Mesenchymal stem cell (in vitro differentiated cells and primary cell): ENCODE data around the gene MYOM1.

ENCODE experiments used
- DNase-seq: peaks from one replicate; pipeline ENCODE4 v3.0.0-alpha.2; 2013
- H2AFZ ChIP-seq: one replicate; pipeline ENCODE4 v1.6.1; 2013; ENCODE audit warnings: low read depth, mild to moderate bottlenecking, control low read depth, inconsistent platforms, low read length, moderate library complexity
- H2AK5ac ChIP-seq: 2 replicates; pipeline ENCODE4 v1.6.1; 2013; ENCODE audit warnings: low read length, moderate library complexity, mild to moderate bottlenecking, inconsistent platforms; ENCODE audit not compliant: severe bottlenecking
- H2BK120ac ChIP-seq: one replicate; pipeline ENCODE4 v1.6.1; 2013; ENCODE audit warnings: low read depth, mild to moderate bottlenecking, inconsistent platforms, low read length, moderate library complexity
- H2BK12ac ChIP-seq, 2 experiments: one replicate each; pipeline ENCODE4 v1.6.1; 2013; ENCODE audit warnings: inconsistent platforms in 2 of 2, low read length in 2 of 2, mild to moderate bottlenecking in 2 of 2, moderate library complexity in 2 of 2, control low read depth in 1 of 2
- H2BK15ac ChIP-seq: one replicate; pipeline ENCODE4 v1.6.1; 2013; ENCODE audit warnings: mild to moderate bottlenecking, low read depth, inconsistent platforms; ENCODE audit not compliant: poor library complexity, severe bottlenecking
- H2BK5ac ChIP-seq: 2 replicates; pipeline ENCODE4 v1.6.1; 2013; ENCODE audit warnings: low read depth, mild to moderate bottlenecking, low read length, control low read depth, inconsistent platforms; ENCODE audit not compliant: poor library complexity, severe bottlenecking
- H3K14ac ChIP-seq, 2 experiments: one replicate each; pipeline ENCODE4 v1.6.1; 2013; ENCODE audit warnings: inconsistent platforms in 2 of 2, low read length in 2 of 2, control low read depth in 1 of 2, mild to moderate bottlenecking in 1 of 2, moderate library complexity in 1 of 2
- H3K18ac ChIP-seq, 2 experiments: one replicate each; pipeline ENCODE4 v1.6.1; 2013; ENCODE audit warnings: inconsistent platforms in 2 of 2, low read length in 2 of 2, control low read depth in 1 of 2, low read depth in 1 of 2, mild to moderate bottlenecking in 1 of 2
- H3K23ac ChIP-seq, 2 experiments: one replicate each; pipeline ENCODE4 v1.6.1; 2013; ENCODE audit warnings: inconsistent platforms in 2 of 2, low read length in 2 of 2, mild to moderate bottlenecking in 2 of 2, moderate library complexity in 2 of 2, control low read depth in 1 of 2
- H3K27ac ChIP-seq: 2 replicates; pipeline ENCODE4 v1.5.1; 2013; ENCODE audit warnings: mild to moderate bottlenecking, moderate library complexity, low read length, control low read depth, inconsistent platforms; ENCODE audit not compliant: poor library complexity, severe bottlenecking
- H3K27me3 ChIP-seq, 2 experiments: 2 replicates each; pipeline versions ENCODE4 v1.6.1 to v1.7.0; 2013; ENCODE audit warnings: low read length in 2 of 2, mild to moderate bottlenecking in 2 of 2, moderate library complexity in 2 of 2, control low read depth in 1 of 2, inconsistent platforms in 1 of 2; ENCODE audit not compliant: control insufficient read depth in 1 of 2, insufficient read depth in 1 of 2
- H3K36me3 ChIP-seq, 2 experiments: 2 replicates each; pipeline versions ENCODE4 v1.6.1 to v1.7.0; 2013; ENCODE audit warnings: low read length in 2 of 2, control low read depth in 1 of 2, inconsistent platforms in 1 of 2, low read depth in 1 of 2, mild to moderate bottlenecking in 1 of 2; ENCODE audit not compliant: insufficient read depth in 2 of 2, control insufficient read depth in 1 of 2
- H3K4ac ChIP-seq, 2 experiments: one replicate each; pipeline ENCODE4 v1.6.1; 2013; ENCODE audit warnings: inconsistent platforms in 2 of 2, low read length in 2 of 2, mild to moderate bottlenecking in 2 of 2, moderate library complexity in 2 of 2, control low read depth in 1 of 2, low read depth in 1 of 2
- H3K4me1 ChIP-seq: 2 replicates; pipeline ENCODE4 v1.6.1; 2013; ENCODE audit warnings: low read depth, low read length, control low read depth; ENCODE audit not compliant: control insufficient read depth, insufficient read depth
- H3K4me2 ChIP-seq: 2 replicates; pipeline ENCODE4 v1.6.1; 2013; ENCODE audit warnings: low read length, mild to moderate bottlenecking, inconsistent platforms; ENCODE audit not compliant: poor library complexity, severe bottlenecking
- H3K4me3 ChIP-seq, 2 experiments: 2 replicates each; pipeline versions ENCODE4 v1.5.1 to v1.7.0; 2013; ENCODE audit warnings: low read length in 2 of 2, mild to moderate bottlenecking in 2 of 2, control low read depth in 1 of 2, low read depth in 1 of 2; ENCODE audit not compliant: insufficient read depth in 1 of 2
- H3K79me1 ChIP-seq: replicated peaks from 2 replicates; pipeline ENCODE4 v1.6.1; 2013; ENCODE audit warnings: mild to moderate bottlenecking, control low read depth, low read length, inconsistent platforms; ENCODE audit not compliant: poor library complexity, severe bottlenecking
- H3K9ac ChIP-seq: 2 replicates; pipeline ENCODE4 v1.7.0; 2013; ENCODE audit warnings: mild to moderate bottlenecking, low read length, moderate library complexity
- H3K9me3 ChIP-seq: 2 replicates; pipeline ENCODE4 v1.7.0; 2013; ENCODE audit warnings: mild to moderate bottlenecking, low read length; ENCODE audit not compliant: control insufficient read depth
- H4K8ac ChIP-seq: one replicate; pipeline ENCODE4 v1.6.1; 2013; ENCODE audit warnings: inconsistent platforms, mild to moderate bottlenecking, low read length, moderate library complexity
- H4K91ac ChIP-seq: one replicate; pipeline ENCODE4 v1.6.1; 2013; ENCODE audit warnings: mild to moderate bottlenecking, low read length, inconsistent platforms
- WGBS: methylation state at CpG from one replicate; pipeline ENCODE4 v1.1.7; 2013; ENCODE audit warnings: mixed read lengths; 5-methylcytosine and 5-hydroxymethylcytosine counted together

The MYOM1 gene

GRCh38 chr18:3115447-3116030 is 104.2 kb downstream of the MYOM1 start:
- 98% methylated on average over 3 of the region's 7 CpGs for WGBS

GRCh38 chr18:3114451-3114850 is 105.3 kb downstream of the MYOM1 start:
- H2AK5ac ChIP-seq: no peak overlapping the region
- no peak overlapping the region for H3K23ac ChIP-seq
- no peaks in the 10 kb centered on the region for H3K4me1 ChIP-seq
- no peak overlapping the region for H3K4me3 ChIP-seq
- H3K36me3 ChIP-seq: no peaks in the 10 kb centered on the region
- H3K9ac ChIP-seq: no peak overlapping the region
- no peak overlapping the region for H2BK120ac ChIP-seq
- no peaks in the 10 kb centered on the region for H3K79me1 ChIP-seq
- no peak overlapping the region for H2BK5ac ChIP-seq
- H2AFZ ChIP-seq: no peak overlapping the region
- no peak overlapping the region for H3K18ac ChIP-seq
- H2BK15ac ChIP-seq: no peak overlapping the region
- no peak overlapping the region for H3K14ac ChIP-seq
- no peaks in the 10 kb centered on the region for H3K9me3 ChIP-seq
- no peak overlapping the region for H3K27ac ChIP-seq
- H4K8ac ChIP-seq: no peak overlapping the region
- no peak overlapping the region for H3K4ac ChIP-seq
- DNase-seq: no peak
- WGBS: 48% methylated on average over 2 of the region's 3 CpGs
- no peak overlapping the region for H4K91ac ChIP-seq
- no peak overlapping the region for H3K4me2 ChIP-seq
- H3K27me3 ChIP-seq: no peaks in the 10 kb centered on the region
- H2BK12ac ChIP-seq: no peak overlapping the region

More at GRCh38 chr18:3115447-3116030, 104.2 kb downstream of the MYOM1 start:
- H3K23ac ChIP-seq: no peak overlapping the region
- H3K18ac ChIP-seq: no peak overlapping the region
- no peak for DNase-seq
- H2BK120ac ChIP-seq: no peak overlapping the region
- H4K91ac ChIP-seq: no peak overlapping the region
- H2BK15ac ChIP-seq: no peak overlapping the region
- no peak overlapping the region for H3K27ac ChIP-seq
- H3K4me2 ChIP-seq: no peak overlapping the region
- no peaks in the 10 kb centered on the region for H3K9me3 ChIP-seq
- H3K4me3 ChIP-seq: no peak overlapping the region
- H3K36me3 ChIP-seq: no peaks in the 10 kb centered on the region
- no peaks in the 10 kb centered on the region for H3K27me3 ChIP-seq
- H2BK12ac ChIP-seq: no peak overlapping the region
- no peaks in the 10 kb centered on the region for H3K4me1 ChIP-seq
- no peak overlapping the region for H3K9ac ChIP-seq
- H3K4ac ChIP-seq: no peak overlapping the region
- no peak overlapping the region for H2BK5ac ChIP-seq
- no peaks in the 10 kb centered on the region for H3K79me1 ChIP-seq
- no peak overlapping the region for H2AFZ ChIP-seq
- H2AK5ac ChIP-seq: no peak overlapping the region
- H4K8ac ChIP-seq: no peak overlapping the region
- H3K14ac ChIP-seq: no peak overlapping the region

GRCh38 chr18:3114026-3114425 is 105.7 kb downstream of the MYOM1 start:
- Histone ChIP-seq H3K14ac (no peak overlapping the region), H3K36me3 (no peaks in the 10 kb centered on the region), H3K4me3 (no peak overlapping the region), H3K27ac (no peak overlapping the region), H3K27me3 (no peaks in the 10 kb centered on the region), H2BK120ac (no peak overlapping the region), H2BK15ac (no peak overlapping the region), H3K9ac (no peak overlapping the region), H2BK12ac (no peak overlapping the region), H4K8ac (no peak overlapping the region), H2BK5ac (no peak overlapping the region), H3K4ac (no peak overlapping the region), H2AK5ac (no peak overlapping the region), H2AFZ (no peak overlapping the region), H4K91ac (no peak overlapping the region), H3K79me1 (no peaks in the 10 kb centered on the region), H3K18ac (no peak overlapping the region), H3K4me1 (no peaks in the 10 kb centered on the region), H3K9me3 (no peaks in the 10 kb centered on the region), H3K23ac (no peak overlapping the region), H3K4me2 (no peak overlapping the region)
- WGBS: 85% methylated on average over 8 of the region's 8 CpGs
- DNase-seq: no peak

GRCh38 chr18:3111523-3112240 is 108.1 kb downstream of the MYOM1 start:
- Histone ChIP-seq H4K91ac (no peak overlapping the region), H3K18ac (no peak overlapping the region), H3K27ac (no peak overlapping the region), H3K14ac (no peak overlapping the region), H3K4me3 (no peak overlapping the region), H2AFZ (no peak overlapping the region), H3K9me3 (no peaks in the 10 kb centered on the region), H3K36me3 (no peaks in the 10 kb centered on the region), H2AK5ac (no peak overlapping the region), H2BK5ac (no peak overlapping the region), H3K4ac (no peak overlapping the region), H3K23ac (no peak overlapping the region), H2BK15ac (no peak overlapping the region), H2BK120ac (no peak overlapping the region), H4K8ac (no peak overlapping the region), H3K27me3 (no peaks in the 10 kb centered on the region), H3K79me1 (no peaks in the 10 kb centered on the region), H3K9ac (no peak overlapping the region), H2BK12ac (no peak overlapping the region), H3K4me1 (no peaks in the 10 kb centered on the region), H3K4me2 (no peak overlapping the region)
- 83% methylated on average over 4 of the region's 6 CpGs for WGBS
- no peak for DNase-seq
